ENCODE measurements around the gene RNLS.

RNLS gene

GRCh38 chr10:88551246-88551645 lies 31.9 kb downstream of the RNLS start:
- DNase-seq (ENCODE audit: low spot score): no peak

GRCh38 chr10:88546497-88546896 lies 36.6 kb downstream of the RNLS start:
- DNase-seq (ENCODE audit: low spot score): no peak

DNA sequence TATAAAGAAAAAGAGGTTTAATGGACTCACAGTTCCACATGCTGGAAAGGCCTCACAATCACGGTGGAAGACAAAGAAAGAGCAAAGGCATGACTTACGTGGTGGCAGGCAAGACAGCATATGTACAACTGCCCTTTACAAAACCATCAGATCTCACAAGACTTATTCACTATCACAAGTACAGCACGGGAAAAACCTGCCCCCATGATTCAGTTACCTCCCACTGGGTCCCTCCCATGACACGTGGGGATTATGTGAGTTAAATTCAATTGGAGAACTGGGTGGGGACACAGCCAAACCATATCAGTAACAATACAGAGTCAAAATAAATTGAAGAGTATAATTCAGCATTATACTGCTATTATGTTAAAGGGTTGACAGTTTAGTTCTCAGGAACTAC lies 37.8 kb downstream of the RNLS start:
- DNase-seq (ENCODE audit: low spot score): no peak

- peak; percentile 34 for DNase-seq (ENCODE audit: low spot score)
Measured at GRCh38 chr10:88544140-88544870, 38.8 kb downstream of the RNLS start.

DNA sequence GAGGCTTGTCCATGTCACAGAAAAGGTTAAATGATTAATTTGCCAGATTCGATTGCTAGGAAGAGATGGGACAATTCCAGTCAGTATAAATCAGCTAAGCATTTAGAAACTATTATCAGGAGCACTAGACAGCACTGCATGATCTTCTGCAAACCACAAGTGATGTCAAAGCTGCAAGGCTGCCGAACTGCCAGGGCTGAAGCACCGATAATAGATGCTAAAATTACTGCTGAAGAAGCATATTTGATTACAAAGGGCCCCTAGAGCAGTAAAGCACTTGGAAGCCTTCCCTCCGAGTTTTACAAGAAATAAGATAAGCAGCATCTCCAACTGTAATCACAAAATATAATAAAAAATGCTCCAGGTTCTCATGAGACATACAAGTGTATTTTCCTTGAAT lies 40.6 kb downstream of the RNLS start:
- no peak for DNase-seq (ENCODE audit: low spot score)

DNA sequence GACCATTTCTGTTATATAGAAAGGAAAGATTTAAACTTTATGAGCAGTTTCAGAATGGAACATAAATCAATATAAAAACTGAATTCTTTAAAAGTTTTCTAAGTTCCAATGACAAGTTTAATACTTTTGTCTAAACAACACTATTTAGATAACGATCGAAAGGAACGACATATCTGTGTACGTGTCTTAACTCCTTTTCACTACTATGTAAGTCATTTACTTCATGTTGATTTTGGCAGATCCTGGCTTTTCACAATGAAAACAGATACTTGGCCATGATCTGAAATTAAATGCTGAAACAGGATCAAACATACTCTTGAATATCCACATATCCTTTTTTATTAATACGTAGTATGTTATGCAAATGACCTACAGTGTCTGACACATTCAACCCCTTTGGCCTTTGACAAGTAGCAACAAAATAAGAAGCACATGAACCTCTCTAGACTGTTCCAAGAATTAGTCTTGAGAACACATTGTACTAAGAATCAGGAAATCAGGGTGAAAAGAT lies 41.9 kb downstream of the RNLS start:
- no peak for DNase-seq (ENCODE audit: low spot score)

DNA sequence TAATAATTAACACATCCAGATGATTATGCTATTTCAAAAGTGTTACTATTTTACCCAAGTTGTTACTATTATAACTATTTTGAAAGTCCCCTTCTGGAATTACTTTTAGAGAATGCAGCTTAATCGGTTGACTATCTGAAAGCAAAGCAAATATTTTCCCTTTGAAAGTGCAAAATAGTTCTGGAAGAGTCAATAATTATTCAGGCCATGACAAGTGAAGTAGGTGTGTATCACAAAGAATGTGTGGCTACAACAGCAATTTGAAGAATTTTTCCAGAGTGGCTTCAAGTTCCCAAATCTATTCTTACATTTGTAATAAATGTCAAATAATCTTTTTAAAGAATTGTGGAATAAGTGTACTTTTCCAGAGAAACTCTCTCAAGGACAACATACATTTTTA lies 42.8 kb downstream of the RNLS start:
- DNase-seq (ENCODE audit: low spot score): peak; percentile 34

DNA sequence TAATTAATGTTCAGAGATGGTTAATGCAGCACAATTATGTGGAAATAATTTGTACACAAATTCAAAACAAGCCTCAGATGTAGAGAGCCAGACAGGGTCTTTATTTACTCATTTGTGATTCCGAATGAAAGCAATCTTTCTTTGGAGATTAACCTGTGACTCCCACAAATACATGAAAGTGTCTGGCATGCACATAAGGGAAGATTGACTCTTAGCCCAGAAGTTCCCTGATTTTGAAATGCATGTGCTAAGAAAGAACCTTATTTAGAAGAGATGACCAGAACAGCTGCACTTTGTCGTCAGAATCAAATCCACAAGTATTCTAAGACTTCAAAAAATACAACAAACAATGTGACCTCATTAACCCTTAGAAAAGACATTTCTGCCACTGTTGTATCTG lies 45.1 kb downstream of the RNLS start:
- no peak for DNase-seq (ENCODE audit: low spot score)

- no peak for DNase-seq (ENCODE audit: low spot score)
Measured at GRCh38 chr10:88537322-88537721, 45.8 kb downstream of the RNLS start.

GRCh38 chr10:88536437-88536836 lies 46.7 kb downstream of the RNLS start:
- no peak for DNase-seq (ENCODE audit: low spot score)

- no peak for DNase-seq (ENCODE audit: low spot score)
Measured at GRCh38 chr10:88534072-88534665, 48.9 kb downstream of the RNLS start.

DNA sequence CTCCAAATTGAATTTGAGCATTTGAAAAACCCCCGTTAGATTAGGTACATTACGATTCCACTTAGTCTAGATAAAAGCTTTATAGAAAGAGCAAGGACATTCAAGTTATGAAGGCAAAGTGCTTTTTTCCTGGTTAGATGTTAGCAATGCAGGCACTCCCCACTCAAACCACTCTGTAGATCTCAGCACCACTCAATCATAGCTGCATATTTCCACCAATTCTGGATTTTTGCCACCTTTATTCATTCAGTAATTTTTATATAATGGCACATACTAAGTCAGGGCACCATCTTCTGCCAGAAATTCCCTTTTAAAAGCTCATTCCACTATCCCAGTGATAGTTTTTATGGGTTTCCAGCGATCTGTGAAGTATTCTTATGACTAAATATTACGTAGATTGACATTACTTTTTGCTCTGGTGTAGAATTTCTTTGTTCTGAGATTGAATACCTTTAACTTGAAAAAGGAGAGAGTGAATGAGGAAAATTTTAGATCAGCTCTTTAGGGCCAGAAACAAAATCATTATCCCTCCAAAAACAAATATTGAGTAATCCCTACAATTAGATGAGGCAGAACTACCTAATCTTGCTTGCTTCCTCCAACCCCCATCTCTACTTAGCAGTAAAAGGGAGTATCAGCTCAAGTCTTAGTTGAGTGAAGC lies 51.6 kb downstream of the RNLS start:
- DNase-seq (ENCODE audit: low spot score): no peak

GRCh38 chr10:88530629-88531391 lies 52.3 kb downstream of the RNLS start:
- DNase-seq (ENCODE audit: low spot score): no peak

DNA sequence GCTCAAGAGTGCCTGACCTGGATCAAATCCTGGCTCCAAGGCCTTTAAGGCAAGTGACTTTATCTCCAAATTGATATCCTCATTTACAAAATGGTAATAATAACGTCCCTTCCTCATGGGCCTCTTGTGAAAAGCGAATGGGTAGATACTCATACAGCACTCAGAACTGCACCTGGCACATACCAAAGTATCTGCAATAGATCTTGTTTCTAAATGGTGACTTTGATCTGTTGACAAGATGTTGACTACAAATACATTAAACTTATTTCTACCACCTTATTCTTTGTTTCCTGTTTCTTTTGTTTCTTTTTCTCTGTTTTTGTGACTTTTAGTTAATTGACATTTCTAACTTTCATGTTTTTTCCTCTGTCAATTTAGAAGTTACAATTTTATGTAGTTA lies 53.0 kb downstream of the RNLS start:
- no peak for DNase-seq (ENCODE audit: low spot score)

DNA sequence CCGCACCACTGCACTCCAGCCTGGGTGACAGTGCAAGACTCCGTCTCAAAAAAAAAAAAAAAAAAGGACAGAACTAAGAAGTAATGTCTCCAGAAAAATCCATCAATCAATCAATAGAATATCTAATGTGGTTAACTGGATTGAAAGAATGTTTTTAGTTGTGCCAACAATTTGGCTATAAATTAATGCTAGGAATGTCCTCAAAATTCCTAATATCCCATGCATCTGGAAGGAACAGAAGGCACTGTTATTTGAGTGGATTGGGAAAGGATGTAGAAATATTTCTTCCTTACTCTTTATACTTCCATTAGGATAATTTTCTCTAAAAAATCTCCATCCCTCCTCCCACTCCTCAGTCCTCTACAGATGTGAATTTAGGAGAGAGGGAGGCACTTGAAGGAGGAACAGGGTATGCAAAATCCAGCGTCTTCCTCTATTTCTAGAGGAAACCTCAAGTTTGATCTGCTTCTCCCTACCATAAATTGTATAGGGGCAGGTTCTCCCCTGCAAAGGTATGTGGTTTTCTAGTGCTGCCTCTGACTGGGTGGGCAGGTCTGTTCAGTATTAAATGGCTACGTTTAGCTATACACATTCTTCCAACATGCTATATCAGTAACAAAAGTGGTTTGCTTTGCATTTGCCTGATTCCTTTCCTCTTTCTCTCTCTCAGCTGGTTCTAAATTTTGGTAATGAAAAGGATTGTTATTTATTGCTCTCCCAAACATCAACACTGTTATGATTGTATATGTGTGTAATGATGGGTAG lies 54.1 kb downstream of the RNLS start:
- DNase-seq (ENCODE audit: low spot score): no peak

GRCh38 chr10:88528201-88528600 lies 54.9 kb downstream of the RNLS start:
- no peak for DNase-seq (ENCODE audit: low spot score)

- DNase-seq (ENCODE audit: low spot score): no peak
Measured at GRCh38 chr10:88527245-88527644, 55.9 kb downstream of the RNLS start.

GRCh38 chr10:88526501-88527105 lies 56.5 kb downstream of the RNLS start:
- no peak for DNase-seq (ENCODE audit: low spot score)

DNA sequence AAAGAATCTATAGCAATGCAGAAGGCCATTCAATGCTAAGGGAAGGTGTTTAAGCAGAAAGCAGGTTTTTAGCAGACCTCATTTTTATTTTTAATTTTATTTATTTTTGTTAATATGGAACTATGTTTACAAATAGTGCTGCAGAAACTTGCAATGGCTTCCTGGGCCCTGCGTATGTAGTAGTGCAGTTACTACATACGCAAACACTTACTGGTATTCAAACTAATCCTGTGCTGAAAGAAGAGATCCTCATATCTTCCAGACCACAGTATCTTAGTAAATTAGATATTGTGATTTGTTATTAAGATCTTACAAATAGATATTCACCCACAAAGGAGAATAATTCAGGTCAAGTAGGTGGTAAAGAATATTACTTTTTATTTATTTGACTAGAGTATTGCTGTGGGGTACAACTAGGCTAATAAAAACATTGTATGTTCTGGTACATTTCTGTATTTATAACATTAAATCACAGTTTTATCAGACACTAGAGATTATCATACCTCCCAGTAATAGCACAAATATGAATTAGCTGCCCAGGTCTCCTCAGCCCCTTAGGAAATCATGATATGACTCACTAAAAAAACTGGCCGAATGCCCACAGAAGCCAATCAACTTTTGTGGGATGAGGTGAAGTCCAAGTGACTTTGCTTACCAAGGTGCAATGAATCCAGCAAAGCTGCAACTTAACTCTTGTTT lies 57.6 kb downstream of the RNLS start:
- peak; percentile 79 for DNase-seq (ENCODE audit: low spot score)

DNA sequence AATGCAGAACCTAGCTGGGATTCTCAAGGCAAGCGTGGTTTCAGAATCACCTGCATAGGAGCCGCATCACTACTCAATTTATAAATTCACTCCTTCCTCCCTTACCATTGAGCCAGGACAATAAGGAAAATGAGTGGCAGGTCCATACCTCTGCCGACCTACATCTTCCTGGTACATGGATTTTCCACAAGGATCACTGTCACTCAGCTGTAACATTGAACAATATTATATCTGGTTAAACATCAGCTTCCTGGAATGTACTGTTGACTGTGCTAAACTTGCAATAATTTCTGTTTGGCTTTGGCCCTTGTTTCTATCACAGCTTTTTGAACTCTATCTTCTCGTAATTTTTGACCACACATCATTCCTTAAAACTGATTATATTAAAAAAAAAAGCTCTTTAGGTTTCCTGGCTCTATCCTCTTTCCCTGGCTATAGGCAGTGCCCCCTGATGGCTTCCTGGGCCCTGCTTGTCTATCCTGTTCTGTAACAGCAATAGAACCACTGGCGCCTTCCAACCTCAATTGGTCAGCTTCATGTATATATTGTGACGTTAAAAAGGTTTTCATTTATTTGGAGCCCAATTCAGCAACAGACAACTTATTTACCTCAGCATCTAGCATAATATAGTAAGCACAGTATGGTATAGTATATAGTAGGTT lies 59.2 kb downstream of the RNLS start:
- DNase-seq (ENCODE audit: low spot score): peak; percentile 48

Measured in kidney tubule cell (primary cell).